Measurements from ENCODE around the gene PKN1.

The PKN1 gene

GRCh38 chr19:14405758-14406644, 27.1 kb upstream of the PKN1 start:
- ATAC-seq = peak; percentile 88
- TF ChIP-seq ZNF565 (CRISPR knock-in tag; conservative IDR thresholded peaks at IDR 0.05; ENCODE audit: low read depth) (no peak), POU6F1 (CRISPR knock-in tag; IDR thresholded peaks at IDR 0.05; ENCODE audit: borderline replicate concordance, low read depth) (no peak), CREB5 (CRISPR knock-in tag; IDR thresholded peaks at IDR 0.05; ENCODE audit: low read depth) (no peak), ZFP3 (CRISPR knock-in tag; IDR thresholded peaks at IDR 0.05) (no peak), TSHZ2 (CRISPR knock-in tag; IDR thresholded peaks at IDR 0.05) (no peak), ISL1 (CRISPR knock-in tag; IDR thresholded peaks at IDR 0.05) (no peak), CSRNP3 (CRISPR knock-in tag; IDR thresholded peaks at IDR 0.05) (no peak), ZNF70 (CRISPR knock-in tag; IDR thresholded peaks at IDR 0.05) (no peak), TOX (CRISPR knock-in tag; IDR thresholded peaks at IDR 0.05; ENCODE audit: borderline replicate concordance) (no peak), SNAI2 (CRISPR knock-in tag; IDR thresholded peaks at IDR 0.05) (no peak), PPARA (CRISPR knock-in tag; IDR thresholded peaks at IDR 0.05; ENCODE audit: borderline replicate concordance) (no peak)

- ATAC-seq = no peak; the same call in 2 of the 3 replicates
- TF ChIP-seq CSRNP3 (CRISPR knock-in tag; IDR thresholded peaks at IDR 0.05) (no peak), ISL1 (CRISPR knock-in tag; IDR thresholded peaks at IDR 0.05) (no peak), ZNF70 (CRISPR knock-in tag; IDR thresholded peaks at IDR 0.05) (no peak)
Measured at GRCh38 chr19:14406645-14407401, 26.3 kb upstream of the PKN1 start.

- no peak for ATAC-seq
- TF ChIP-seq TCF4 (CRISPR knock-in tag; IDR thresholded peaks at IDR 0.05; ENCODE audit: borderline replicate concordance) = no peak
- no peak for TF ChIP-seq ZNF70 (CRISPR knock-in tag; IDR thresholded peaks at IDR 0.05)
- no peak for TF ChIP-seq OSR1 (CRISPR knock-in tag; IDR thresholded peaks at IDR 0.05)
- no peak for TF ChIP-seq ZNF565 (CRISPR knock-in tag; conservative IDR thresholded peaks at IDR 0.05; ENCODE audit: low read depth)
- no peak for TF ChIP-seq ISL1 (CRISPR knock-in tag; IDR thresholded peaks at IDR 0.05)
- TF ChIP-seq TSHZ2 (CRISPR knock-in tag; IDR thresholded peaks at IDR 0.05) = no peak
- TF ChIP-seq TOX (CRISPR knock-in tag; IDR thresholded peaks at IDR 0.05; ENCODE audit: borderline replicate concordance) = no peak
- no peak for TF ChIP-seq POU6F1 (CRISPR knock-in tag; IDR thresholded peaks at IDR 0.05; ENCODE audit: borderline replicate concordance, low read depth)
- TF ChIP-seq GLIS3 (CRISPR knock-in tag; IDR thresholded peaks at IDR 0.05) = no peak
- TF ChIP-seq ZNF8 (CRISPR knock-in tag; IDR thresholded peaks at IDR 0.05) = no peak
- TF ChIP-seq ESRRG (CRISPR knock-in tag; IDR thresholded peaks at IDR 0.05) = no peak
- no peak for TF ChIP-seq ZFP3 (CRISPR knock-in tag; IDR thresholded peaks at IDR 0.05)
- no peak for TF ChIP-seq CSRNP3 (CRISPR knock-in tag; IDR thresholded peaks at IDR 0.05)
Measured at GRCh38 chr19:14407605-14408484, 25.3 kb upstream of the PKN1 start.
